PC-9 (cell line): ENCODE measurements around the gene MEF2A.

Experiments used
- EZH2 ChIP-seq: fragments of 200-600 bp; sonication (generic); IDR thresholded peaks from 2 replicates; pipeline ENCODE4 v1.8.0; 2017; ENCODE audit warnings: antibody characterized with exemption, low read depth
- TF ChIP-seq, protein P1 (sequence below): fragments of 200-600 bp; sonication (generic); conservative IDR thresholded peaks from 2 replicates; pipeline ENCODE4 v1.6.1; 2017; ENCODE audit warnings: mixed run types, antibody characterized with exemption, mild to moderate bottlenecking, moderate library complexity

DNA sequence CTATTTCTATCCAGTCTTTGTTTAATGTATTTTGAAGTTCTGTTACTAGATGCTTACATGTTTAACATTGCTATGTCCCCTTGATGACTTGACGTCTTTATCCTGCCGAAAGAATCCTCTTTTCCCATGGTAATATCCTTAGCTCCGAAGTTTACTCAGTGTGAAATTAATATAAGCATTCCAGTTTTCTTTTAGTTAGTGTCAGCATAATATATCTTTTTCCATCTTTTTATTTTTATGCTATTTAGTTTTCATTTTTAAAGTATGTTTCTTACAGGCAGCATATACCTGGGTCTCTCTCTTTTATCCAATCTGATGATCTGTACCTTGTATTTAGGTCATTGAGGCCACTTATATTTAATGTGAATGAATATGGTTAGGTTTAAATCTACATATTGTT, 39.1 kb upstream of the MEF2A start:
- TF ChIP-seq, protein P1, sequence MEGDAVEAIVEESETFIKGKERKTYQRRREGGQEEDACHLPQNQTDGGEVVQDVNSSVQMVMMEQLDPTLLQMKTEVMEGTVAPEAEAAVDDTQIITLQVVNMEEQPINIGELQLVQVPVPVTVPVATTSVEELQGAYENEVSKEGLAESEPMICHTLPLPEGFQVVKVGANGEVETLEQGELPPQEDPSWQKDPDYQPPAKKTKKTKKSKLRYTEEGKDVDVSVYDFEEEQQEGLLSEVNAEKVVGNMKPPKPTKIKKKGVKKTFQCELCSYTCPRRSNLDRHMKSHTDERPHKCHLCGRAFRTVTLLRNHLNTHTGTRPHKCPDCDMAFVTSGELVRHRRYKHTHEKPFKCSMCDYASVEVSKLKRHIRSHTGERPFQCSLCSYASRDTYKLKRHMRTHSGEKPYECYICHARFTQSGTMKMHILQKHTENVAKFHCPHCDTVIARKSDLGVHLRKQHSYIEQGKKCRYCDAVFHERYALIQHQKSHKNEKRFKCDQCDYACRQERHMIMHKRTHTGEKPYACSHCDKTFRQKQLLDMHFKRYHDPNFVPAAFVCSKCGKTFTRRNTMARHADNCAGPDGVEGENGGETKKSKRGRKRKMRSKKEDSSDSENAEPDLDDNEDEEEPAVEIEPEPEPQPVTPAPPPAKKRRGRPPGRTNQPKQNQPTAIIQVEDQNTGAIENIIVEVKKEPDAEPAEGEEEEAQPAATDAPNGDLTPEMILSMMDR, result no peak
- no peak for TF ChIP-seq EZH2
